H1 (cell line): Measurements from ENCODE around the gene PRR33.

ENCODE experiments used
- CREB1 ChIP-seq: IDR thresholded peaks from 2 replicates; pipeline ENCODE4 v1.6.1; 2012; ENCODE audit warnings: inconsistent platforms
- CTCF ChIP-seq, 3 experiments: IDR thresholded peaks; 1 replicate in 2 of 3; 2 replicates in 1 of 3; pipeline versions ENCODE4 v1.5.1 to v1.6.1; 2011; ENCODE audit warnings: low read length in 3 of 3, mild to moderate bottlenecking in 3 of 3, inconsistent platforms in 2 of 3, low read depth in 1 of 3, moderate library complexity in 1 of 3; ENCODE audit not compliant: insufficient read depth in 1 of 3; ENCODE audit errors: control extremely low read depth in 1 of 3
- E2F6 ChIP-seq: IDR thresholded peaks from 2 replicates; pipeline ENCODE4 v1.6.1; 2012; ENCODE audit warnings: inconsistent platforms
- HDAC2 ChIP-seq, 2 experiments: fragments of 300-600 bp in 1 of 2; sonication (generic) in 1 of 2; IDR thresholded peaks; 2 replicates each; pipeline ENCODE4 v1.6.1; 2011 to 2012; ENCODE audit warnings: low read depth in 2 of 2, low read length in 2 of 2, mild to moderate bottlenecking in 2 of 2, moderate library complexity in 2 of 2, borderline replicate concordance in 1 of 2, inconsistent platforms in 1 of 2
- MAFK ChIP-seq: IDR thresholded peaks from 2 replicates; pipeline ENCODE4 v1.6.1; 2012; ENCODE audit warnings: low read depth, mild to moderate bottlenecking, improper control_type of control experiment, low read length
- POLR2A ChIP-seq, 2 experiments: IDR thresholded peaks; 1 replicate in 1 of 2; 2 replicates in 1 of 2; pipeline ENCODE4 v1.6.1; 2011; ENCODE audit warnings: low read depth in 2 of 2, low read length in 2 of 2, mild to moderate bottlenecking in 2 of 2; ENCODE audit errors: control extremely low read depth in 1 of 2
- POLR2AphosphoS5 ChIP-seq: IDR thresholded peaks from 2 replicates; pipeline ENCODE4 v1.6.1; 2011; ENCODE audit warnings: low read depth, low read length
- RFX5 ChIP-seq: IDR thresholded peaks from 2 replicates; pipeline ENCODE4 v1.6.1; 2011; ENCODE audit warnings: low read depth, low read length, improper control_type of control experiment, borderline replicate concordance
- SUZ12 ChIP-seq: fragments of 200-600 bp; sonication (generic); IDR thresholded peaks from 2 replicates; pipeline ENCODE4 v1.6.1; 2012; ENCODE audit warnings: mild to moderate bottlenecking, inconsistent platforms, low read length, moderate library complexity, mixed read lengths
- TAF1 ChIP-seq: IDR thresholded peaks from 2 replicates; pipeline ENCODE4 v1.6.1; 2011; ENCODE audit warnings: mild to moderate bottlenecking, low read depth, low read length
- TBP ChIP-seq: IDR thresholded peaks from 2 replicates; pipeline ENCODE4 v1.6.1; 2011; ENCODE audit warnings: low read depth, low read length, improper control_type of control experiment
- TCF12 ChIP-seq: IDR thresholded peaks from 2 replicates; pipeline ENCODE4 v1.6.1; 2011; ENCODE audit warnings: low read depth, mild to moderate bottlenecking, low read length
- YY1 ChIP-seq: IDR thresholded peaks from 2 replicates; pipeline ENCODE4 v1.6.1; 2011; ENCODE audit warnings: low read depth, mild to moderate bottlenecking, low read length
- TF ChIP-seq, protein P1 (sequence below): IDR thresholded peaks from 2 replicates; pipeline ENCODE4 v1.6.1; 2012; ENCODE audit warnings: inconsistent platforms

- TF ChIP-seq TBP (no peak), TAF1 (no peak), E2F6 (no peak), HDAC2 (IDR thresholded peaks at IDR 0.05; ENCODE audit: borderline replicate concordance in 1 of 2, low read depth in 2 of 2, low read length in 2 of 2) (no peak), CREB1 (no peak), SUZ12 (no peak), CTCF (IDR thresholded peaks at IDR 0.05; ENCODE audit: control extremely low read depth in 1 of 3, insufficient read depth in 1 of 3, low read depth in 1 of 3, low read length in 3 of 3) (no peak), POLR2AphosphoS5 (no peak), MAFK (no peak), RFX5 (no peak), TCF12 (no peak), YY1 (no peak), POLR2A (IDR thresholded peaks at IDR 0.05; ENCODE audit: control extremely low read depth in 1 of 2, low read depth in 2 of 2, low read length in 2 of 2) (no peak)
- TF ChIP-seq, protein P1, sequence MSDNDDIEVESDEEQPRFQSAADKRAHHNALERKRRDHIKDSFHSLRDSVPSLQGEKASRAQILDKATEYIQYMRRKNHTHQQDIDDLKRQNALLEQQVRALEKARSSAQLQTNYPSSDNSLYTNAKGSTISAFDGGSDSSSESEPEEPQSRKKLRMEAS: no peak
Observed at GRCh38 chr11:1920909-1921573, 29.3 kb upstream of the PRR33 start.
